AG04450 (cell line): ENCODE data around the gene SYF2. TPM values are rescaled to one million over a fixed set of nuclear protein-coding genes. Genes with fewer than 3 reads are reported as not detected.
"Not testable (repeated sequence)": the region's sequence is repeated elsewhere in the genome, so short reads cannot be mapped to it uniquely, and the experiment has no call there.

Experiments used
- CTCF ChIA-PET: fragments of 300-600, 350-600 bp; formaldehyde crosslinking; extraction: SDS; loops from one replicate; lab custom pipeline; 2022; ENCODE audit warnings: antibody characterized with exemption, inconsistent platforms; lab: Charles Lee
- POLR2A ChIA-PET: fragments of 350-600 bp; formaldehyde crosslinking; extraction: SDS; loops from one replicate; lab custom pipeline; 2021; ENCODE audit warnings: antibody characterized with exemption, inconsistent platforms; lab: Yijun Ruan, JAX
- DNase-seq: peaks from one replicate; pipeline ENCODE4 v3.0.0-alpha.2; 2011; ENCODE audit warnings: low read depth, low spot score
- H3K27ac ChIP-seq: one replicate; pipeline ENCODE4 v1.5.1; 2012; ENCODE audit warnings: low read depth, low read length, control low read depth
- H3K27me3 ChIP-seq: one replicate; pipeline ENCODE4 v1.6.0; 2012; ENCODE audit warnings: low read length; ENCODE audit not compliant: control insufficient read depth, insufficient read depth
- H3K4me3 ChIP-seq: 2 replicates; pipeline ENCODE4 v1.5.1; 2011; ENCODE audit warnings: mild to moderate bottlenecking, low read depth, low read length, control low read depth
- H3K9me3 ChIP-seq: 2 replicates; pipeline ENCODE4 v1.5.1; 2012; ENCODE audit warnings: low read length; ENCODE audit not compliant: control insufficient read depth, insufficient read depth
- polyA minus RNA-seq: library from RNA; depleted of rRNA, polyadenylated mRNA; stranded (reverse); fragments of >200 nt; gene quantifications from 2 replicates; pipeline ENCODE4 v1.2.3, GENCODE V29; 2011; rRNA and poly(A)+ RNA removed
- polyA plus RNA-seq: library from polyadenylated mRNA; depleted of rRNA; stranded (reverse); fragments of >200 nt; gene quantifications from 2 replicates; pipeline ENCODE4 v1.2.3, GENCODE V29; 2011; rRNA removed
- TF ChIP-seq, protein P1 (sequence below): IDR thresholded peaks from 2 replicates; pipeline ENCODE4 v1.5.1; 2011; ENCODE audit warnings: low read depth, low read length, control low read depth, inconsistent platforms

SYF2 gene
- polyA plus RNA-seq (33.7 and 48.3 TPM in 2 replicates), polyA minus RNA-seq (5.0 and 5.3 TPM in 2 replicates)

DNA sequence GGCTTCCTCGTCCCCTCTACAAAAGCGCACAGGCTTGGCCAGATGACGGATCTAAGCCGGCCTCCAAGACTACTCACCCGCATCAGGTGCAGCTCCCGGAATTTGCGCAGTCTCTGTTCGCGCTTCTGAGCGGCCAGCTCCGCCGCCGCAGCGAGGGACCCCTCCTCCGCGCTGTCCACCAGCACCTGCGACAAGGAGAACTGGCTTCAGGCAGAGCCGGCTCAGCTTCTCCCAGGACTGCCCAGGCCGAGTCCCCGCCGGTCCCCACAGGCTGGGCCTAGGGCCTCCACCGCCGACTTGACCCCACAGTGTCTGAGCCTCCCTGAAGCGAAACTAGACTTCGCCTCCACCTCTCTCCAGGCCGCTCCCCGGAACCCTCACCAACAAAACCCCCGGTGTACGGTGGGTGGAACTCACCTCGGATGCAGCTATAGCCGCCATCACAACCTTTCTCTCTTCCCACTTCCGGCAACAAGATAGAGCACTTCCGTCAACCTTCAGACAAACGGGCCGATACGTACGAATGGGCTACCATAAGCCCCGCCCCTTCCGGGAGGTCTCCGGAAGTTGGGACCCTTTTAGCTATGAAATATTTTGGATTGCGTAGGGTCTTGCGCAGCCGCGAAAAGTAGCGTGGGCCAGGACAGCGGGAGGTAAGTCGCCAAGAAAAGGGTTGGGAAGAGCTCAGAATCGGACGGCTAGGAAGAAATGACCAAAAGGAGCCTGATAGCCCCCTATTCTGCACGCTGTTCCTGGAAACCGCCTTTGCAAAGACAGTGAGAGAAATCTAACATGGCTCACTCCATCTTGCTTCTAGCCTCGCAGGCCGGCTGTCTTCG is at the start of gene SYF2:
Gene SYF2, minus strand, starts transcription at position 476 of the 839 bp plus-strand sequence. Its CDS starts 35 bp downstream, at position 441.
- ChIA-PET POLR2A (interaction anchor here (0.7 to 2.6 kb wide), 9 partner anchors 8 to 1252 kb away, joined by 3 to 36 read pairs (median 5); partner anchors contain the start of genes MACO1, RSRP1 and SRSF10), CTCF (interaction anchor here (1.1 to 1.3 kb wide), 3 partner anchors 28 to 385 kb away, joined by 3 to 4 read pairs (median 3); no protein-coding TSS in a partner anchor)
- TF ChIP-seq, protein P1, sequence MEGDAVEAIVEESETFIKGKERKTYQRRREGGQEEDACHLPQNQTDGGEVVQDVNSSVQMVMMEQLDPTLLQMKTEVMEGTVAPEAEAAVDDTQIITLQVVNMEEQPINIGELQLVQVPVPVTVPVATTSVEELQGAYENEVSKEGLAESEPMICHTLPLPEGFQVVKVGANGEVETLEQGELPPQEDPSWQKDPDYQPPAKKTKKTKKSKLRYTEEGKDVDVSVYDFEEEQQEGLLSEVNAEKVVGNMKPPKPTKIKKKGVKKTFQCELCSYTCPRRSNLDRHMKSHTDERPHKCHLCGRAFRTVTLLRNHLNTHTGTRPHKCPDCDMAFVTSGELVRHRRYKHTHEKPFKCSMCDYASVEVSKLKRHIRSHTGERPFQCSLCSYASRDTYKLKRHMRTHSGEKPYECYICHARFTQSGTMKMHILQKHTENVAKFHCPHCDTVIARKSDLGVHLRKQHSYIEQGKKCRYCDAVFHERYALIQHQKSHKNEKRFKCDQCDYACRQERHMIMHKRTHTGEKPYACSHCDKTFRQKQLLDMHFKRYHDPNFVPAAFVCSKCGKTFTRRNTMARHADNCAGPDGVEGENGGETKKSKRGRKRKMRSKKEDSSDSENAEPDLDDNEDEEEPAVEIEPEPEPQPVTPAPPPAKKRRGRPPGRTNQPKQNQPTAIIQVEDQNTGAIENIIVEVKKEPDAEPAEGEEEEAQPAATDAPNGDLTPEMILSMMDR = no peak

DNA sequence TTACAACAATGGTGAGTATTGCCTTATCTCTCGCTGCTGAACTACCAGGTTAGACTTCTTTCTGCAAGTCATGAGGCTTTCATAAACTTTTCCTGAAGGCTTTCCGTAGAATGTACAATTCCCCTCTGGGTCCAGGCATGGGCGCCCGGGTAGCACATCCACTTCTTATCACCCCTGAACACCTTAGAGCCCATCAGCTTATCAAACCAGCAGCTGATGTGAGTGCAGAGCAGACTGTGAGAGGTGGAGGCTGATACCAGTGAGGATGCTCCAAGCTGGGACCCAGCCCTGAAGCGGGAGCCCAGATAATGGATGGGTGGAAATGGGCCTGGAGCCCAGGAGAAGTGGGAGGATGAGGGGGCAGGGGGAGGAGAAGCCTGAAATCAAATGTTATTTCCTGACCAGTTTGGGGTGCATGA is 47.4 kb upstream of the SYF2 start:
- H3K4me3 ChIP-seq, POLR2A ChIA-PET, DNase-seq, CTCF ChIA-PET, H3K9me3 ChIP-seq, H3K27me3 ChIP-seq, H3K27ac ChIP-seq: not testable (repeated sequence)

More for the DNA sequence above, at the start of gene SYF2:
- Histone ChIP-seq H3K4me3 (peak within 1 kb of the TSS; percentile 95), H3K27ac (peak within 1 kb of the TSS; percentile 89), H3K9me3 (no peaks in the 10 kb centered on the region; the same call in 1 of the 2 replicates), H3K27me3 (no peaks in the 10 kb centered on the region)
- DNase-seq = peak; percentile 83

DNA sequence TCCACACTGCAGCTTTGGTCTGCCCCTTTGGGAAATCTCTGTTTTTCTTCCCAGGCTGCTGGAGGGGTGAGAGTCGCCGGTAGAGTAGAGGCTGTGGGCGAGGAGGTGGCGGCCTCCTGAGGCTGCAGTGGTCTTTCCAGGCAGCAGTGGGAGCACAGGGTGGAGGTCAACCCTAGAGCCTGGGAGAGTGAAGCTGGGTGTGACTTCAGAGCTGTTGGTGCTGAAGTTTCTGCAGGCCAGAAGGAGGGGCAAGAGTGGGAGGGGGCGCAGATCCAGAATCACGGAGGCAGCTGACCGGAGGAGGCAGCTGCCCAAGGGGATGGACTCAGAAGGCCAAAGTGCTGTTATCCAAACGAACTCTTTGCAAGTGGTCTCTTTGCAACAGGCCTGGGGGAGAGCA is 46.5 kb upstream of the SYF2 start:
- DNase-seq, POLR2A ChIA-PET, H3K4me3 ChIP-seq, H3K9me3 ChIP-seq, H3K27me3 ChIP-seq, CTCF ChIA-PET, H3K27ac ChIP-seq: not testable (repeated sequence)

DNA sequence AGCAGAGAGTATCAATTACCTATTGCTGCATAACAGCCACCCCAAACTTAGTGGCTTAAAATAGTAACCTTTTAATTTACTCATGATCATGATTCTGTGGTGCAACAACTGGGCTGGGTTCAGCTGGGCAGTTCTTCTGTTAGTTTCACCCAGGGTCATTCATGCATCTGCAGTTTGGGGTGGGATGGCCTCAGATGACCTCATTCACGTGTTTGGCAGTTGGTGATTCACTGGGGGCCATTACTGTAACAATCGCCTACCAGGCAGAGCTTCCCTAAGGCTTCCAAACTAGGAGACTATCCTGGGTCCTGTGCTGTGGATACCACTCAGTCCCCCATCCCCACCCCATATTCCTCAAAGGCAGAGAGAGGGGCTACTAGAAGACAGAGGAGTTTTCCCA is 46.1 kb upstream of the SYF2 start:
- DNase-seq, CTCF ChIA-PET, H3K27ac ChIP-seq, POLR2A ChIA-PET, H3K4me3 ChIP-seq, H3K27me3 ChIP-seq, H3K9me3 ChIP-seq: not testable (repeated sequence)

DNA sequence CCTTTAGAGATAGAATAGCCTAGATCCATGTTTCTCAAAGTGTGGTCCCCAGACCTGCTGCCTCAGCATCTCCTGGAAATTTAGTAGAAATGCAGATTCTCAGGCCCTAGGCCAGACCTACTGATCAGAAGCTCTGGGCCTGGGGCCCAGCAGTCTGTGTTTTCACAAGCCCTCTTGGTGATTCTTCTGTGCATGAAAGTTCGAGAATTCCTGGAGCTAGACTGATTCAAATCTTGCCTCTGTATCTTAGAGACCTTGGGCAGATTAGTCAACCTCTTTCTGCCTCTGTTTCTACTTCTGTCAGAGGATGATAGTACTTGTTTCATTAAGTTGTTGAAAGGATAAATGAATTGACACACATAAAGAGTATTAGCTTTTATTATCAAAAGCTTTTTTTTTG is 45.0 kb upstream of the SYF2 start:
- POLR2A ChIA-PET, DNase-seq, H3K4me3 ChIP-seq, H3K9me3 ChIP-seq, H3K27ac ChIP-seq, H3K27me3 ChIP-seq, CTCF ChIA-PET: not testable (repeated sequence)

DNA sequence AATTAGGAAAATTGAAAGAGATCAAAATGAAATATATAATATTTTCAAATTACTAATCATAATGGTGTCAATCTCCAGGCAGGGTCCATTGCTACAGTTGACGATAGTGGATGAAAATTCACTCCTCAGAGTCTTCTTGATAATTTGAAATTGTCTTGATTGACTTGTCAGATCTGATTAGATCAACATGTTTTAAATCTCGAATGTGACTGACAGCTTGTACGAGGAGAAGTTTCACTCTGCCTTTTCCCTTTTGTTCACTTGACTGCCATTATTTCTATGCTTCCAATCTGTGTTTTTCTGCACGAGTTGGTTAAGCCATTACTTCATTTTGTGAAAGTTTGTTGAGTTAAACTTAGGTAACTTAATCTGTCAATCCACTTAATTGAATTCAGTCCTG is 43.3 kb upstream of the SYF2 start:
- H3K4me3 ChIP-seq, POLR2A ChIA-PET, H3K9me3 ChIP-seq, DNase-seq, H3K27ac ChIP-seq, H3K27me3 ChIP-seq, CTCF ChIA-PET: not testable (repeated sequence)

DNA sequence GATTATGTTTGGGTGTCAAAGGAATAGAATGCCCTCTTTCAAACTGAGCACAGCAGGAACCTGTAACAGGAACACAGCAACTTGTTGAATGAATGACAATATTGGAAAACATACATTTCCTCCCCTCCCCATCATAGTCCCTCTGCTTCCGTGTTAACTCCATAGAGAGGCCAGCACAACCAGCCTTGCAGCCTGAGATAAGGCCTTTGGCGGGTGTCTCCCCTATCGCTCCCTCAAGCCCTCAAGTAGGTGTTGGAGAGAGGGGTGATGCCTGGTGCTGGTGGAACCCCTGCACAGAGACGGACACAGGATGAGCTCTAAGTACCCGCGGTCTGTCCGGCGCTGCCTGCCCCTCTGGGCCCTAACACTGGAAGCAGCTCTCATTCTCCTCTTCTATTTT is 39.9 kb upstream of the SYF2 start, which contains the start of gene RHD:
Gene RHD, plus strand, starts transcription at position 272 of the 400 bp plus-strand sequence. Its CDS starts 39 bp downstream, at position 311.
- H3K4me3 ChIP-seq, DNase-seq, POLR2A ChIA-PET, H3K27me3 ChIP-seq, H3K9me3 ChIP-seq, H3K27ac ChIP-seq, CTCF ChIA-PET: not testable (repeated sequence)

DNA sequence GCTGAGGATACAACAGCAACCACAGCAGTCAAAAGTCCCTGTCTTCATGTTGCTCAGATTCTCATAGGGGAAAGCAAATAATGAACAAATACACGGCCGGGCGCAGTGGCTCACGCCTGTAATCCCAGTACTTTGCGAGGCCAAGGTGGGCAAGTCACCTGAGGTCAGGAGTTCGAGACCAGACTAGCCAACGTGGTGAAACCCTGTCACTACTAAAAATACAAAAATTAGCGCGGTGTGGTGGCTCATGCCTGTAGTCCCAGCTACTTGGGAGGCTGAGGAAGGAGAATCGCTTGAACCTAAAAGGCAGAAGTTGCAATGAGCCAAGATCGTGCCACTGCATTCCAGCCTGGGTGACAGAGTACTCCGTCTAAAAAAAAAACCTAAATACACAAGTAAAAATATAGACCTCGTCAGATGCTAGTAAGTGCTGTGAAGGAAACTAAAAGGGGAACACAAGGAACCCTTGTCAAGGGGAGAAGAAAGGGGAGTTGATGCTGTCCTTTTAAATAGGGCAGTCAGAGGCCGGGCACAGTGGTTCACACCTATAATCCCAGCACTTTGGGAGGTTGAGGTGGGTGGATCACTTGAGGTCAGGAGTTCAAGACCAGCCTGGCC is 36.0 kb upstream of the SYF2 start:
- DNase-seq, H3K9me3 ChIP-seq, POLR2A ChIA-PET, H3K27me3 ChIP-seq, CTCF ChIA-PET, H3K27ac ChIP-seq: not testable (repeated sequence)
- H3K4me3 ChIP-seq = peak overlapping the region; percentile 21; the same call in 1 of the 2 replicates

DNA sequence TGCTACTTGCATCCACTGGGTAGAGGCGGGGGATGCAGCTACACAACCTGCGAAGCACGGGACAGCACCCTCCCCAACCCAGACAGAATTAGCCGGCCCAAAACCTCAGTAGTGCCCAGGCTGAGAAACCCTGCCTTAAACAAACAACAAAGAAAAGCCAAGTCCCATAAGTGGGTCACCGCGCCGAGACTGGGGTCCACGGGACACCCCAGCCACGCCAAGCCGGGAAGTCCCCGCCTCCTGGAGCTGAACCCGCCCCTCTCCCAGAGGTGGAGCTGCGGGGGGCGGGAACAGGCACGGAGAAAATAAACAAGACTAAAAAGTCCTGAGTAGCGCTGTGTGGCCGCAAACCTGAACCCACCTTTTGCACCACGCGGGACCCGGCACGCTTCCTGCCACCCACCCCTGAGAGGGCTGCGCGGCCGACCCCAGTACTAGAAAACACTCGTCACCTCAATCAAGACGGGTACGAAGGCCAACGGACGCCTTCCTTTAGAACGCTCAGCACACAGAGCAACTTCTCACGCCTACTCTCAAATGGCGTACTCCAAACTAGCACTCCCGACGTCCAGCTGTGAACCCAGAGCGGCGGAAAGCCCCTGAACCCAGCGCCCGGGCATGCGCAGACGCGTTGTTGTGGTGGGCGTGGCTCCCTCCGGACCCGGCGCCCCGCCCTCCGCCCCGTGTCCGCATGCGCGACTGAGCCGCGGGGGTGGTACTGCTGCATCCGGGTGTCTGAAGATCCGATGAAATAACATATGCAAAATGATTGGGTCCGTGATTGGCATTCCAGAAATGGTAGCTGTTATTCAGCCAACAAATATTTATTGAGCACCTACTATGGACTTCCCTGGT is 35.2 kb upstream of the SYF2 start:
- H3K9me3 ChIP-seq, H3K27me3 ChIP-seq, DNase-seq, POLR2A ChIA-PET, CTCF ChIA-PET: not testable (repeated sequence)
- peak overlapping the region; percentile 61 for H3K4me3 ChIP-seq
- H3K27ac ChIP-seq = peak overlapping the region; percentile 75
